Type B pancreatic cell (in vitro differentiated cells): ENCODE data around the gene ZFYVE26. TPM values are rescaled to one million over a fixed set of nuclear protein-coding genes. Genes with fewer than 3 reads are reported as not detected.
"Not testable (repeated sequence)": the region's sequence is repeated elsewhere in the genome, so short reads cannot be mapped to it uniquely, and the experiment has no call there.

Experiments used
- DNase-seq: peaks from one replicate; pipeline ENCODE4 v3.0.0; 2021; ENCODE audit warnings: mixed read lengths; ENCODE audit not compliant: unreplicated experiment; ENCODE audit errors: extremely low spot score
- H3K27ac Mint-ChIP-seq: 2 replicates; pipeline ENCODE4 v1.8.0; 2021; ENCODE audit warnings: mild to moderate bottlenecking, mixed read lengths
- H3K27me3 Mint-ChIP-seq: 2 replicates; pipeline ENCODE4 v1.8.0; 2021; ENCODE audit warnings: mixed read lengths
- H3K36me3 Mint-ChIP-seq: 2 replicates; pipeline ENCODE4 v1.8.0; 2021; ENCODE audit warnings: mixed read lengths
- H3K4me1 Mint-ChIP-seq: one replicate; pipeline ENCODE4 v1.8.0; 2021; ENCODE audit warnings: mixed read lengths; ENCODE audit not compliant: unreplicated experiment
- H3K4me3 Mint-ChIP-seq: 2 replicates; pipeline ENCODE4 v1.8.0; 2021; ENCODE audit warnings: mild to moderate bottlenecking, mixed read lengths
- H3K9me3 Mint-ChIP-seq: 2 replicates; pipeline ENCODE4 v1.8.0; 2021; ENCODE audit warnings: mixed read lengths
- total RNA-seq: library from RNA; stranded (reverse); gene quantifications from 2 replicates; pipeline ENCODE4 v1.2.1, GENCODE V29; 2021; ENCODE audit warnings: low replicate concordance
- TF ChIP-seq, protein P1 (sequence below): fragments of 200-600 bp; sonication (generic); conservative IDR thresholded peaks from 2 replicates; pipeline ENCODE4 v1.5.0; 2021; ENCODE audit warnings: antibody characterized with exemption, mild to moderate bottlenecking

ZFYVE26 gene
- total RNA-seq, 1 donor from 2014 or later: 36.6 TPM

DNA sequence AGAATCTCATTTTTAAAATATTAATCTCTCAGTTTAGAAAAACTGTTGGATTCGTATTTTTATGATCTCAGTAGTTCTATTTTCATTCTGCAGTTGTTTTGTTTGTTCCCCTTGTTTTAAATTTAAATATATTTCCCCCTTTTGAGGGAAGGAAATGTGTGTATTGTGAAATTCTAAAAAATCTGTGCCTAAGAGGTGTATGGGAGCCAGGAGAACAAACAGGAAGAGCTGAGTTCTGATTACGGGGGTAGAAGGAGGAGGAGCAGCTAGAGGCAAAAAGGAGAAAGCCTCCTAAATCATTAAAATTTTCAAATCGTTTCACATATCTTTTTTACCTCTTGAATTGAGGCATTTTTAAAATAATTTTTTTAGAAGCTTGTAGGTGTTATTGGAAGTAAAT, 112.4 kb downstream of the ZFYVE26 start:
- TF ChIP-seq, protein P1, sequence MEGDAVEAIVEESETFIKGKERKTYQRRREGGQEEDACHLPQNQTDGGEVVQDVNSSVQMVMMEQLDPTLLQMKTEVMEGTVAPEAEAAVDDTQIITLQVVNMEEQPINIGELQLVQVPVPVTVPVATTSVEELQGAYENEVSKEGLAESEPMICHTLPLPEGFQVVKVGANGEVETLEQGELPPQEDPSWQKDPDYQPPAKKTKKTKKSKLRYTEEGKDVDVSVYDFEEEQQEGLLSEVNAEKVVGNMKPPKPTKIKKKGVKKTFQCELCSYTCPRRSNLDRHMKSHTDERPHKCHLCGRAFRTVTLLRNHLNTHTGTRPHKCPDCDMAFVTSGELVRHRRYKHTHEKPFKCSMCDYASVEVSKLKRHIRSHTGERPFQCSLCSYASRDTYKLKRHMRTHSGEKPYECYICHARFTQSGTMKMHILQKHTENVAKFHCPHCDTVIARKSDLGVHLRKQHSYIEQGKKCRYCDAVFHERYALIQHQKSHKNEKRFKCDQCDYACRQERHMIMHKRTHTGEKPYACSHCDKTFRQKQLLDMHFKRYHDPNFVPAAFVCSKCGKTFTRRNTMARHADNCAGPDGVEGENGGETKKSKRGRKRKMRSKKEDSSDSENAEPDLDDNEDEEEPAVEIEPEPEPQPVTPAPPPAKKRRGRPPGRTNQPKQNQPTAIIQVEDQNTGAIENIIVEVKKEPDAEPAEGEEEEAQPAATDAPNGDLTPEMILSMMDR: no peak
- Mint-ChIP-seq H3K4me3 (no peak overlapping the region), H3K9me3 (no peaks in the 10 kb centered on the region), H3K27me3 (no peaks in the 10 kb centered on the region), H3K4me1 (peaks cover 7% of the 10 kb centered on the region), H3K36me3 (no peaks in the 10 kb centered on the region), H3K27ac (no peak overlapping the region)
- no peak for DNase-seq

DNA sequence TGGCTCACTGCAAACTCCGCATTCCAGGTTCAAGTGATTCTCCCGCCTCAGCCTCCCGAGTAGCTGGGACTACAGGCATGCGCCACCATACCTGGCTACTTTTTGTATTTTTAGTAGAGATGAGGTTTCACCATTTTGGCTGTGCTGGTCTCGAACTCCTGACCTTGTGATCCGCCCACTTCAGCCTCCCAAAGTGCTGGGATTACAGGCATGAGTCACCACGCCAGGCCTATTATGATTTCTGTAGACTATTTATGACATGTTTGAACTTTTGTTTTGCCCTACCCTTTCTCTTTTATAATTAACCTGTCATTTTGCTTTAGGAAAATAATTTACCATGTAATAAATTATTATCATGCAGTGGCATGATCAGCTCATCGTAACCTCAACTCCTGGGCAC, 114.9 kb downstream of the ZFYVE26 start, which contains the start of gene RDH12:
TSS of gene RDH12 (plus strand) at position 395 of the 400 bp plus-strand sequence. CDS start 20,757 bp downstream, outside the sequence.
- H3K9me3 Mint-ChIP-seq, H3K36me3 Mint-ChIP-seq, H3K4me1 Mint-ChIP-seq, H3K27ac Mint-ChIP-seq, H3K27me3 Mint-ChIP-seq, H3K4me3 Mint-ChIP-seq, DNase-seq: not testable (repeated sequence)

DNA sequence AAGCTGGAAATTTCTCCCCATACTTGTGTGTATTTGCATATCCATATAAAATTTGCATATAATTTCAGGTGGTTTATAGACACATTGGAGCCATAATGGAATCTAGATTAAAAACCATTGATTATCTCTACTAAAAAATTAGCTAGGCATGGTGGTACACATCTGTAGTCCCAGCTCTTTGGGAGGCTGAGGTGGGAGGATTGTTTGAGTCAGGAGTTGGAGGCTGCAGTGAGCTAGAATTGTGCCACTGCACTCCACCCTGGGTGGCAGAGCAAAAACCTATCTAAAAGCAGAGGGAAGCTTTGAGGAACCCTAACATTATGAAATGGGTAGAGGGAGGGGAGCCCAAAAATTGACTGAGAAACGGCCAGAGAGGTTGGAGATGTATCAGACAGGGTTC, 118.2 kb downstream of the ZFYVE26 start:
- peaks cover 13% of the 10 kb centered on the region for H3K4me1 Mint-ChIP-seq
- no peak overlapping the region for H3K4me3 Mint-ChIP-seq
- DNase-seq: no peak
- TF ChIP-seq, protein P1: no peak
- no peaks in the 10 kb centered on the region for H3K36me3 Mint-ChIP-seq
- no peaks in the 10 kb centered on the region for H3K27me3 Mint-ChIP-seq
- H3K9me3 Mint-ChIP-seq: no peaks in the 10 kb centered on the region
- no peak overlapping the region for H3K27ac Mint-ChIP-seq

DNA sequence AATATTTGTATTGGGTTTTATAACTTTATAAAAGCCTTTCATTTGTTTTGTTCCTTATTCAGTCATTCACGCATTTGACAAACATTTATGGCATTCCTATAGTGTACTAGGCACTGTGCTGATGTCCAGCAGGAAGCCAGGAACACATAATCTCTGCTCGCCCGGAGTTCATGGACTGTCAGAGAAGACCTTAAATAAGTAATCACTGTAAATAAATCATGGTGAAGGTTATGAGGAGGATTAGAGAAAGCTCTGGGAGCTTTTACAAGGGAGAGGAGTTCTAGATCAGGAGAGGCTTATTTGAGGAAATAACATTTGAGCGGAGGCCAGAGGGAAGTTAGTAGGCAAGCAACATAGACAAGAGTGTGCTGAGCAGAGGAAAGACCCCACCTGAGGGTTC, 119.4 kb downstream of the ZFYVE26 start:
- H3K27ac Mint-ChIP-seq: no peak overlapping the region
- H3K4me1 Mint-ChIP-seq: peaks cover 18% of the 10 kb centered on the region
- peaks cover 4% of the 10 kb centered on the region for H3K36me3 Mint-ChIP-seq
- no peaks in the 10 kb centered on the region for H3K9me3 Mint-ChIP-seq
- DNase-seq: no peak
- H3K27me3 Mint-ChIP-seq: no peaks in the 10 kb centered on the region
- TF ChIP-seq, protein P1: no peak
- no peak overlapping the region for H3K4me3 Mint-ChIP-seq

Other genes with a start within 250 kb of the ZFYVE26 start
- 19.0 and 20.3 TPM in 2 replicates for gene PIGH, start 216.3 kb downstream of the ZFYVE26 start, total RNA-seq
- 11.5 and 18.2 TPM in 2 replicates for gene ARG2, start 196.7 kb downstream of the ZFYVE26 start, total RNA-seq
- gene VTI1B, start 142.0 kb downstream of the ZFYVE26 start, total RNA-seq: 92.0 and 93.3 TPM in 2 replicates
- 63.8 and 66.5 TPM in 2 replicates for gene RDH11, start 120.8 kb downstream of the ZFYVE26 start, total RNA-seq
- 2.6 and 3.3 TPM in 2 replicates for gene RDH12, start 114.7 kb downstream of the ZFYVE26 start, total RNA-seq
- gene RAD51B, start 3.2 kb upstream of the ZFYVE26 start, total RNA-seq: 23.6 and 27.3 TPM in 2 replicates